Activated CD4-positive, alpha-beta T cell treated with anti-CD3 and anti-CD28 coated beads, Interleukin-2, amount 50 U/mL, for 24 hours (primary cell): Measurements from ENCODE around the gene ARMC10.
"Not testable (repeated sequence)": the region's sequence is repeated elsewhere in the genome, so short reads cannot be mapped to it uniquely, and the experiment has no call there.

ENCODE experiments used
- DNase-seq, 2 donors: peaks; one replicate each; pipeline ENCODE4 v3.0.0-alpha.2; 2020; ENCODE audit warnings: low read depth in 1 of 2, low spot score in 1 of 2

The ARMC10 gene

DNA sequence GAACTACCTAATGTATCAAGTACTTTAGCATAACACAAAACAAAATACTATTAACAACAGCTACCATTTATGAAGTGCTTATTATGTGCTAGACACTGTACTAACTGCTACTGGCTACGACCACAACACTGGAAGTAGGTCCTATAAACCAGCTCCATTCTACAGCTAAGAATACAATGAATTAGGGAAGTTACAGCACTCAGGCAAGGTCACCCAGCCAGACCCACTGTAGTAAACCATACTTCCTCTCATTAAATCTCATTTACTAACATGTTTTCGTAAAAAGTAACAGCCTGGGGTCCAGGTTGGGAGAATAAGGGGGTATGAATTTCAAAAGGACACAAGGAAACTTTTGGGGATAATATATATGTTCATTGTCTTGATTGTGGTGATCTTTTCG, 48.6 kb downstream of the ARMC10 start:
- no peak for DNase-seq

DNA sequence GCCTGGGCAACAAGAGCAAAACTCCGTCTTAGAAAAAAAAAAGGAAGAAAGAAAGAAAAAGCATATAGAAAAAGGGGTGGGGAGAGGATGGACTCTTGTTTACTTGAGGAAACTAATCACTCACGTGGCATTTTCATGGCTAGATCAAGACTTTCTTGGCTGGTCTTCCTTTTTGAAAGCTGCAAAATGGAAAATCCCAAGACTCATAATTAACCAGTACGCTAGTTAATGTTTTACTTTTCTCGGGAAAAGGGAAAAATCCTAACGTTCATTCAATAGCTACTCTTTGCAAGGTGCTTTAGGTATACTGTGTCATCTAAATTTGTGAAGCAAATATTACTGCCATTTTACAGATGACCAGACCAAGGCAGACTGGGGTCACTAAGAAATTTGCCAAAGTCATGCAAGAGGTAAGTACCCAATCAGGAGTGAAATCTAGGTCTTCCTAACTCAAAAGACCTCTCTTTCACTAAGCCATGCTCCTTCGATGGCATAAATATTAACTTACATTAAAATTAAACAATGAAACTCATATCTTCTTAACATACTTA, 49.6 kb downstream of the ARMC10 start:
- DNase-seq = no peak

DNA sequence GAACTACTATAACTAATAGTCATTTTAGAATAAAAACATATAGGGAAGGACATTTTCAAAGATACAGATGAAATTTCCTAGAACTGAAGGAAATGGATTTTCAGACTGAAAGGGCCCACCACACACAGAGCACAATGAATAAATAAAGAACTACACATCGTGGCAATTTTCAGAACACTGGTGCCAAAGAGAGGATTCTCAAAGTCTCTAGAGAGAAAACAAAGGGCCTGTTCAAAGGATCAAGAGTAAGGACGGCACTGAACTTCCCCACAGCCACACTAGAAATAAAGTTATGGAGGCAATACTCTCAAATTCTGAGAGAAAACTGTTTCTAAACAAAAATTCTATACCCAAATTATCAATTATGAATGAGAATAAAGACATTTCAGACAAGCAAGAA, 52.1 kb downstream of the ARMC10 start:
- DNase-seq = no peak

DNA sequence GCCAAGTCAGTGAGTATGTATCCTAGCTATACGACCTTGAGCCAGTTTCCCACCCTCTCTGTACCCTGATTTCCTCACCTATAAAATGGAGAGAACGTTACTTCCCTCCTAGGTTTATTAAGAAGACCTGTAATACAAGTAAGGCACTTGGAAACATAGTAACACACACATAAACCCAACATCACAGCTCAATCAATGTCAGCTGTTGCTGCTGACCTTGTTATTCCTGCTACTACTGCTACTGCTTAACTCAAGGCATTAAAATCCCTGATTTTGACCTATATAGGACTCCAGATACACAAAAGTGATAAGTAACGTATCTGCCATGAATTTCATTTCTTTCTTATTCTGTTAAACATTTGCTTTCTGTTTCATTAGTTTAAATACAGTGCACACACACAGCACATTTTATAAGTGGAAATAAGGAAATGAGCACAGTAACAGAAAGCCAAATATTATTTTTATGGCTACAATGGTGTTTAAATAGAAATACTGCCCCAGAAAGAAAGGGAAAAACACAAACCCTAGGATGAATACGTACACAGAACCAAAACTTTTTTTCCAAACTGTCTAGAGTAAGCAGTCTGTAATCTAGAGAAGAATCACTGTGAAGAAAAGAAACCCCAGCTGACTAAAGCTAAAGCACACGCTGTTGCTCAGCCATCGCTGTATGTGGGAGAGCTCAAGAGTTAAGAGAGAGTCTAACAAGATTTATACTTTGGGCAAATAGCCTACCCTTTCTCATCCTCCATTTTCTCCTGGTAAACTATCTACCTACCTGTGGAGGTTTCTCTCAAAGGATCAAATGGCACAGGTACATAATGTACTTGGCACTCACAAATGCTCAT, 55.0 kb downstream of the ARMC10 start:
- DNase-seq = no peak

DNA sequence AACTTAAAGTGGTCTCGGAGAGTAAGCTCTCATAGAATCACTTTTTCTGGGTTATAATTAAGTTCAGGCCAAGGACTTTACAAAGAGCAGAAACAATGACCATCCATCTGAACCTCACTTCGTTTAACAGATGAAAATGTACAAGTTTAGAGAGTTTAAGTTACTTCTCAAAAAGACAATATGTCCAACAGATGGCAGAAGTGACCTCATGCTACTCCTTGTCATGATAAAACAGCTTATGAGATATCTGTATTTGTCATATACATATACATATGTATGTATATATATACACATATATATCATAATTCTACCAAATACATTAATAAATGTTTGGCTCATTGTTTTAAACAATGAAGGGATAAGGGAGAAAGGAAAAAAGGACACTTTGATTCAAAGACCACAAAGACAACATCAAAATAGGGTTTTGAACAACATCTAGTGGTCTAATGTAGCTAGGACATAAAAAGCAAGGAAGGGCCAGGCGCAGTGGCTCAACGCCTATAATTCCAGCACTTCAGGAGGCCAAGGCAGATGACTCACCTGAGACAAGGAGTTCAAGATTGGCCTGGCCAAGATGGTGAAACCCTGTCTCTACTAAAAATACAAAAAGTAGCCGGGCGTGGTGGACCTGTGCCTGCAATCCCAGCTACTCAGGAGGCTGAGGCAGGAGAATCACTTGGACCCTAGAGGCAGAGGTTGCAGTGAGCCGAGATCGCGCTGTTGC, 56.1 kb downstream of the ARMC10 start:
- DNase-seq = no peak

DNA sequence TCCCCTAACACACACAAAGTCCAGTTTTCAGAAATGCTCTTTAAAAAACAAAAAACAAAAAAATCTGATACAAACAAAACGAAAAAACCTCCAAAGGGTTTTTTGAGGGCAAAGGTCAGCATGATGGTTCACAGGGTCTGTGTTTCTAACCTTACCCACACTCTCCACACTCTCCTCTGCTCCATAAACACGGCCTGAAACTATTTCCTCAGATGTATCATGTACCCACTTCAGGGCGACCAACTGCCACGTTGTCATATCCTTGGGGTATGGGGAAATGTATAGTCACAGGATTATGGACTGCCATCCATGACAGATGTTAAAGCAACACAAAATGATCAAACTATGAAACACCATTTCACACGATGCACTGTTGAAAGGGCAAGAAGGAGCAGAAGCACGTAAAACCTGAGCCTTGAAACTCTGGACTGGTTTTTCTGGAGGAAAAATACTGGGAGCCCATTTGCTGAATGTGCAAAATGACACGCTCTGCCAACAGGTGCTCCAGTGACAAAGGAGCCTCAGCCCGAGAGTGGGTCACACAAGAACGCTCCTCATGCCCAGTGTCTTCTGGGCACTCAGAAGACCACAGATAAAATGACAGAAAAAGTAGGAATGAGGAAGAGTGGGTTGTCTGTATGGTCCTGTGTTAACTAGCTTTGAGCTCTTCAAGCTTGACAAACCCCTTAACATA, 58.2 kb downstream of the ARMC10 start:
- no peak for DNase-seq

DNA sequence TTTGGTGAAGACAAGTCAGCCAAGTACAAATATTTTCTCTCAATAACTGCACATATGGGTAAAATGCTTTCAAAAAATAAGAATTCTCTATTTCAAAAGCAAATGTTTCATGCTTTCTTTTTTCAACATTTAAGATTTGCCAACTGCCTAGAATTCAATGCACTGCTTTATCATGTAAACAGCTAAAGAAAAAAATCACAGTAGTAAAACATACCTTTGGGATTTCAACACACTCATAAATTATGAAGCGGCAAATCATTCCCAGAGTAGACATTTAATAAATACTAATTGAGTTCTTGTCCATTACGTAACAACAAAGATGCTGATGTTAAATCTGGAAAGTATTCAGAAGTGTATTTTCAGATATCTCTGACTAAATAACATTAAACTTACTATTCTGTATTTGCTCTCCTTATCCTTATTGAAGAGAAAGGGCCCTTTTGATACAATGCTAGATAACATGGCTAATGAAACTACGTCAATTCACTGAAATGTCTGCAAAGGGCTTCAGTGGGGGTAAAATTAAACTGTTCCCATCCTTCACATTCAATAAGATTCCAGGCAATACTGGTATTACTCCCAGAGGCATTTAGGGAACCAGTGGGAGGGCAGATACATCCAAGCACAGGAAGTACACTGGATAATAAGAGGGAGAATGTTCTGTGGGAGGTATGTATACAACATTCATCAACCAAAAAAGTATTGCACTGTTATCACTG, 60.1 kb downstream of the ARMC10 start:
- no peak for DNase-seq

DNA sequence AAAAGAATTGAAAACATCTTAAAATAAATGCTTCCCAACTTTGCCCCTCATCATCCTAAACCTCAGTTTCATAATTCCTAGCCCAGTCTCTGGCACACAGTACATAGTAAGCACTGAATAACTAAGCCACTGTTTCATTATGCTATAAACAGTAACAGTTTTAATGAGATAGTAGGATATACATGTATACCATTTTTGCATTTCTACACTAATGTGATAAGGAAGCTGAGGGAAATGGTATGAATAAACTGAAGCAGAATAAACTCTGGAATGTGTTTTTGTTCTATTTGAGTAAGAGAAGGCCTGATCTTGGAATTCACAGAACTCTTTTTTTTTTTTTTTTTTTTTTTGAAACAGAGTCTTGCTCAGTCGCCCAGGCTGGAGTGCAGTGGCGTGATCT, 65.1 kb downstream of the ARMC10 start:
- no peak for DNase-seq

DNA sequence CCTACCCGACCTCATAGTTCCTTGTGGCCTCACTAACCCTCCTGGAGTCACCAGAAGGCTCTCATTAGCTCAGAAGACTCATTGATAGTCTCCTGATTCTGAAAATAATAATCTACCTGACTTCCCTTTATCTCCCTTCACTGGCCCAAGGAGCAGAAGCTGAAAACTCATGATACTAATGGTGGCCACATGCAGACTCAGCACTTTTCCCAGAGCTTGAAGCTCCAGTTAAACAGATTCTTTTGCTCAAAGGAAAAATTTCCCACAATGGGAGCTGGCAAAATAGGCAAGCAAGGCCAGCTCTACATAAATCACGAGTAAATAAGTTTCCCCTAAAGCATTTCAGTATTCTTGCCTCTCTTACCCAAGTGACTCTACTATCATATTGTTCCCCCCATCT, 65.7 kb downstream of the ARMC10 start:
- no peak for DNase-seq

DNA sequence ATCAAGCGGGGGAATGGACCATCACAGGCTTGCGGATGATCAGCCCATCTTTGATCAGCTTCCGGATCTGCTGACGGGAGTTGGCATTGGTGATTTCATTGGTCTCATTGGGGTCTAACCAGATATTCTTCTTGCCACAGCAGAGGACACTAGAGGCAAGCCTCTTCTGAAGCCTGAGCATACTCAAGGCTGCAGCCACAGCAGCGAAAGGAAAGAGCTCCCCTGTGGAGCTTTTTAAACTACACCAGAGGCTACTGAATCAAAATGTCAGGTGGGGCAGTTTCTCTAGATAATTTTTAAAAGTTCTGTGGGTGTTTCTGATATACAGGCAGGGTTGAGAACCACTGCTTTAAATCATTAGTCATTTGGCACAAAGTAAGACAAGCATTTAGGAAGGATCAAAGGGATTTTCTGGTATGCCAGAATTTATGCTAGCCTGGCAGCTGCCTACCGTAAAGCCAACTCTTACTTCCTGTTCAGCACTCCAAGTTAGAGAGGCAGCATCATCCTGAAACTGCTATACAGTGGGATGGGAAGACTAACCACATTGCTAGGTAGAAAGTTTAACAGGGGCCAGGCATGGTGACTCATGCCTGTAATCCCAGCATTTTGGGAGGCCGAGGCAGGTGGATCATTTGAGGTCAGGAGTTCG, 66.9 kb downstream of the ARMC10 start:
- DNase-seq = no peak

DNA sequence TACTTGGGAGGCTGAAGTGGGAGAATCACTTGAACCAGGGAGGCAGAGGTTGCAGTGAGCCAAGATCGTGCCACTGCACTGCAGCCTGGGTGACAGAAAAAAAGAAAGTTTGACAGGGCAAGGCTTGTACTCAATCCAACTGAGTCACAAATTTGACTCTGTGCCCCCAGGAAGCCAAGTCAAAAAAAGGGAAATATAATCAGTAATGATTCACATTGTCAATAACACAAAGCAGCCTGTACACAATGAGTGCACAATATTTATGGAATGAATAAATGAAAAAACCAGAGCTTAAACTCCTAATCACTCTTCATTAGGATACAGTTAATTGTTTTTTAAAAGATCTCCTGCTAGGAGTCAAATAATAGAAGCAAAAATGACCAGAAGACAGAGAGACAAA, 67.6 kb downstream of the ARMC10 start:
- no peak for DNase-seq

DNA sequence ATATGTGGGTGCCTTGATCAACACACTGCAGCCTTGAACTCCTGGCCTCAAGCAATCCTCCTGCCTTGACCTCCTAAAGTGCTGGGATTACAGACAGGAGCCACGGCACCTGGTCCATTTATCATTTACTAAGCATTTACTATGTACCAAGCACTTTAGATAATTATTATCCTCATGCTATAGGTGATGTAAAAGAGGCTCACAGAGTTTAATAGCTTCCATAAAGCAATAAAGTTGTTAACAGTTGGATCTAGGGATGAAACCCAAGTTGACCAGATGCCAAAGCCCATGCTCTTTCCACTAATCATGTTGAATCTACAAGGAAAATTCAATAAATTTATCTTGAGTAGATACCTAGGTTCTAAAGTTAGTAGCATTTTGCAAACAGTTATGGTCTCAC, 68.9 kb downstream of the ARMC10 start:
- DNase-seq = no peak

DNA sequence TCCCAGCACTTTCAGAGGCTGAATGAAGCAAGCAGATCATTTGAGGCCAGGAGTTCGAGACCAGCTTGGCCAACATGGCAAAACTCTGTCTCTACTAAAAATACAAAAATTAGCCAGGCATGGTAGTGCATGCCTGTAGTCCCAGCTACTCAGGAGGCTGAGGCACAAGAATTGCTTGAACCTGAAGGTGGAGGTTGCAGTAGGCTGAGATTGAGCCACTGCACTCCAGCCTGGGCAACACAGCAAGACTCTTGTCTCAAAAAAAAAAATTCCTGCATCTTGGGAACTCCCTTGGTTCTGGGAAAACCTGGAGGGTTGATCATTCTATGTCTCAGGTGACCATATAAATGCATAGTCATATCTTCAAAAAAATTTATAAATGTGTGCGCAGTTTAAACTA, 69.8 kb downstream of the ARMC10 start:
- DNase-seq = not testable (repeated sequence)

DNA sequence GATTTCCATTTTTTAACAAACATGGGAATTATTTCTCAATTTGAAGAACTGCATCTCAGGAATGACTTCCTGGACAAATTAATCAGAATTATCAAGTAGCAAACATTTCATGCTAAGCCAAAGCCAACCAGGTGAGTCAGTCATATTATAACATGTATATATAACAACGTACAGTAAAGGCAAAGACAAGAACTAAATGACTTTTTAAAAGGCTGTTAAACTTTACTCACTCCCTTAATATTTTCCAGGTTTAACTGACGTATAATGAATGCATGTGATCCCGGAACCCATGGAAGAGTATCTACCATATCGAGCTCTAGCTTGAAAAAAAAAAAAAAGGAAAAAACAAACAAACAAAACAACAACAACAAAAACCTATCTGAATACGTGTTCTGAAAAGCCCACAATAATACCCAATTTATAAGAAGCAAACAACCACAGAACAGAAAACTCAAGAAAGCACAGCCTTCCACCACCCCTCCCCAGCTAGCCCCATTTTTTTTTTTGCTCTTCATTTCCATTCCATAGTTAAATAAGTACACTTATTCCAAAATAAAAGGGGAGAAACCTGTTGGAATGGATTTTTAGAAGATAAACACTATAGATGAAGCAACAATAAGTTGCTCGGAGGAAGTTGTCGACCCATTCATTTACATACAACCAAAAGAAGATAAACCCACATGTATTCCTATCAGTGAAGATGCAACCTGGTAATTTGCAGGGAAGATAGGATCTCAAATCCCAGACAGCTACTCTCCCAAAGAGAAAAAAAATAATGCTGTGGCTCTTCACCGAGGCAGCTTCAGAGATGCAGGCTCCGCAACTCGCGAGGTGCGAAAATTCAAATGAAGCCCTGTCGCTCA, 73.4 kb downstream of the ARMC10 start:
- no peak for DNase-seq
